PFSK-1 (cell line): ENCODE results near the gene S100A5.

Source experiments
- FOXP2 ChIP-seq: optimal IDR thresholded peaks from 2 replicates; pipeline ENCODE3; 2011; ENCODE audit warnings: borderline replicate concordance, control low read depth, inconsistent platforms; ENCODE audit not compliant: insufficient read depth; ENCODE audit errors: extremely low read length, extremely low read depth
- POLR2AphosphoS5 ChIP-seq: IDR thresholded peaks from 2 replicates; pipeline ENCODE4 v1.6.1; 2012; ENCODE audit warnings: low read depth, mild to moderate bottlenecking, control low read depth, low read length, moderate library complexity
- REST ChIP-seq, 2 experiments: IDR thresholded peaks; 2 replicates each; pipeline versions ENCODE4 v1.6.1 to v1.8.0; 2011 to 2012; ENCODE audit warnings: low read depth in 2 of 2, low read length in 2 of 2, control low read depth in 1 of 2, inconsistent platforms in 1 of 2, mild to moderate bottlenecking in 1 of 2, moderate library complexity in 1 of 2; ENCODE audit not compliant: insufficient read depth in 1 of 2
- SIN3A ChIP-seq: IDR thresholded peaks from 2 replicates; pipeline ENCODE4 v1.6.1; 2012; ENCODE audit warnings: mild to moderate bottlenecking, low read length, moderate library complexity, borderline replicate concordance; ENCODE audit not compliant: insufficient read depth
- TAF1 ChIP-seq: IDR thresholded peaks from 2 replicates; pipeline ENCODE4 v1.6.1; 2012; ENCODE audit warnings: low read length, control low read depth, borderline replicate concordance; ENCODE audit not compliant: insufficient read depth

Gene S100A5

DNA sequence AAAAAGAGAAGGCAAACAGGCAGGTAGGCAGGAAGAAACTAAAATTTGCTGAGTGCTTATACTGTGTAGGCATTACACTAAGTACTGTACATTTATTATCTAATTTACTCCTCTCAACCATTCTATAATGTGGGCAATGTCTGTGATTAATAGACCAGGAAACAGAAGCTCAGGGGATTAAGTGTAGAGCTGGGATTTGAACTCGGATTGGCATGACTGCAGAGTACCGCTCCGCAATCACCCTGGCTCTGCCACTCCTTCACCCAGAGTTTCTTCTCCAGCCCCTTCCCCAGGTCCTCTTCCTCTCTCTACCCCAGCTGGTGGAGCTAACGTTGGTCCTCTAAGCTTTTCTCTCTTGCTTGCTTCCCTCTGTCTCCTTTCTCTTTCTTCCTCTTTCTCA, 36.4 kb upstream of the S100A5 start:
- TF ChIP-seq SIN3A (no peak), TAF1 (no peak)

DNA sequence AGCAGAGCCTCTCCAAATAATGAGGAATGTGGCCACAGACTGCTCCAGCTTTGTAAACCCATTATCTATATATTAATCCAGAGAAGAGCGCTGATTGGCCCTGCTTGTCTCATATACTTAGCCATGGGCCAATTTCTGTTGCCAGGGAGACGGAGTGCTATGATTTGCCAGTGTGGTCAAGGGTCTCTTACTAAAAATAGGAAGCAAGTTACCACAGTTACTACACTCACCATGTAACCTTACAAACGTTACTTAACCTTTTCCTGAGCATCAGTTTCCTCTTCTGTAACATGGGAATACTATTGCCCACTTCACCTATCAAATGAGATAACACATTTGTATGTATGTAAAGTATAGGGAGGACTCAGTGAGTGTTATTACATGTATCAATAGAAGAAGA, 32.6 kb upstream of the S100A5 start:
- TF ChIP-seq FOXP2 (no peak), POLR2AphosphoS5 (no peak), REST (IDR thresholded peaks at IDR 0.05; ENCODE audit: insufficient read depth in 1 of 2, low read depth in 2 of 2, low read length in 2 of 2) (no peak), SIN3A (no peak), TAF1 (no peak)

DNA sequence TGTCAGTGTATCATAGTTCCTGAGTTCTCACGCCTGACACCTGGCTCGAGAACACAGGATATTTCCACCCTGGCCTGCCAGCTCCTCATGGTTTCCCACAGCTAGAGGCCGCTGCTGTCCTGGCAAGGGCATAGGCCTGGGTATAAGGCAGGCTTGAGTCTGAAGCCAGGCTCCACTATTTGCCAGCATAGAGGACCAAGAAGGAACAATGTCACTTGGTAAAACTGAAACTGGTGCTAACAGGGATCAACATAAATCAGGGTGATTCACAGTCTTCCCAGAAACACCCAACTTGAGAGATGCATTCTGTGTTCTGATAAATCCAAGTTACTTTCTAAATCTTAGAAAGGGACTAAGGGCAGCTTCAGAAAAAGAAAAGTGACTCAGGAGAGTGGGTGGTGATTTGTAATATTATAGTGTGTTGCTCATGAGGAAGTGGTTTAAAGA, 31.9 kb upstream of the S100A5 start:
- no peak for TF ChIP-seq POLR2AphosphoS5

GRCh38 chr1:153571706-153572105, 31.0 kb upstream of the S100A5 start:
- no peak for TF ChIP-seq REST (IDR thresholded peaks at IDR 0.05; ENCODE audit: insufficient read depth in 1 of 2, low read depth in 2 of 2, low read length in 2 of 2)
- TF ChIP-seq FOXP2, result no peak
- TF ChIP-seq TAF1, result no peak
- TF ChIP-seq SIN3A, result no peak
- no peak for TF ChIP-seq POLR2AphosphoS5

DNA sequence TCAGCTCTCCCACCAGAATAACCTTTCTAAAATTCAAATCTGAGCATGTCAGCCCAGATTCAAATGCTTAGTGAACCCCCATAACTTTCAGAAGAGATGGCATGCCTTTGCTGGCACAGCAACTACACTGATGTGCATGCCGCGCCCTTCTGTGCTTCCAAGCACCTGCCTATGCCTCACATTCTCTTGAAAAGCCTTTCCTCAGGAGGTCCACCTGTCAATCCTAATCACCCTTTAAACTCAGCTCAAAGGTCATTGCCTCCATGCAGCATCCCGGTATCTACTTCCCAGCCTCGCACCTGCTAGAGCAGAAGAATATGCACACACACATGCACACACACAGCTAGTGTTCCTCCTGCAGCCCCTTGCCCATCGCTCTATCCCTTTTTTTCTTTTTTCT, 30.1 kb upstream of the S100A5 start:
- TF ChIP-seq TAF1 (no peak), FOXP2 (no peak), SIN3A (no peak), REST (IDR thresholded peaks at IDR 0.05; ENCODE audit: insufficient read depth in 1 of 2, low read depth in 2 of 2, low read length in 2 of 2) (no peak), POLR2AphosphoS5 (no peak)

- no peak for TF ChIP-seq POLR2AphosphoS5
- TF ChIP-seq TAF1, result no peak
- TF ChIP-seq FOXP2, result no peak
- no peak for TF ChIP-seq SIN3A
- TF ChIP-seq REST (IDR thresholded peaks at IDR 0.05; ENCODE audit: insufficient read depth in 1 of 2, low read depth in 2 of 2, low read length in 2 of 2), result no peak
These were observed 28.7 kb upstream of the S100A5 start for GRCh38 chr1:153569465-153569864.
